Measurements from ENCODE around the gene ALDH16A1.

GRCh38 chr19:49420227-49420626, 32.8 kb upstream of the ALDH16A1 start:
- TF ChIP-seq CTCF (IDR thresholded peaks at IDR 0.05; ENCODE audit: low read depth, low read length, poor library complexity, severe bottlenecking) (no peak), EZH2phosphoT487 (IDR thresholded peaks at IDR 0.05; ENCODE audit: borderline replicate concordance, low read length) (no peak)

All from DOHH2 (cell line).